WI38 (cell line): Measurements from ENCODE around the gene SRP68.
A peak's percentile ranks its signal among the peaks of the same experiment; 100 is the strongest.

ENCODE experiments used
- H3K4me3 ChIP-seq: 2 replicates; pipeline ENCODE4 v1.5.1; 2011; ENCODE audit warnings: low read depth, mild to moderate bottlenecking, control low read depth, low read length
- CTCF ChIP-seq: IDR thresholded peaks from 2 replicates; pipeline ENCODE4 v1.5.1; 2012; ENCODE audit warnings: low read depth, mild to moderate bottlenecking, control low read depth, low read length

Gene SRP68

DNA sequence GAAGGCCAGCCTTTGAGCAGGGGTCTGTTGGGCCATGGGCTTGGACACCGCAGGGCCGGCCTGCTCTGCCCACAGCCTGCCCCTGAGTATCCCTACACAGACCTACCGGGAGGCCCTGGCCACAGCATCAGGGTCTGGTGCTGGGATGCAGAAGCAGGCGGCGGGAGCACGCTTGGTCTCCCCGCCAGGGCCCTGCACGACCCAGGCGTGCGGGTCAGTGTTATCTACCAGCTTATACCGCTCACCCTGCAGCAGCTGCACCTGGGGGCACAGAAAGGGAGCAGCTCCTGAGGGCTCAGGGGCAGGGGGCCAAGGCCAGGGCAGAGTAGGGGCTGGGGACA is 54.0 kb downstream of the SRP68 start:
- no peak overlapping the region for H3K4me3 ChIP-seq
- TF ChIP-seq CTCF: no peak

DNA sequence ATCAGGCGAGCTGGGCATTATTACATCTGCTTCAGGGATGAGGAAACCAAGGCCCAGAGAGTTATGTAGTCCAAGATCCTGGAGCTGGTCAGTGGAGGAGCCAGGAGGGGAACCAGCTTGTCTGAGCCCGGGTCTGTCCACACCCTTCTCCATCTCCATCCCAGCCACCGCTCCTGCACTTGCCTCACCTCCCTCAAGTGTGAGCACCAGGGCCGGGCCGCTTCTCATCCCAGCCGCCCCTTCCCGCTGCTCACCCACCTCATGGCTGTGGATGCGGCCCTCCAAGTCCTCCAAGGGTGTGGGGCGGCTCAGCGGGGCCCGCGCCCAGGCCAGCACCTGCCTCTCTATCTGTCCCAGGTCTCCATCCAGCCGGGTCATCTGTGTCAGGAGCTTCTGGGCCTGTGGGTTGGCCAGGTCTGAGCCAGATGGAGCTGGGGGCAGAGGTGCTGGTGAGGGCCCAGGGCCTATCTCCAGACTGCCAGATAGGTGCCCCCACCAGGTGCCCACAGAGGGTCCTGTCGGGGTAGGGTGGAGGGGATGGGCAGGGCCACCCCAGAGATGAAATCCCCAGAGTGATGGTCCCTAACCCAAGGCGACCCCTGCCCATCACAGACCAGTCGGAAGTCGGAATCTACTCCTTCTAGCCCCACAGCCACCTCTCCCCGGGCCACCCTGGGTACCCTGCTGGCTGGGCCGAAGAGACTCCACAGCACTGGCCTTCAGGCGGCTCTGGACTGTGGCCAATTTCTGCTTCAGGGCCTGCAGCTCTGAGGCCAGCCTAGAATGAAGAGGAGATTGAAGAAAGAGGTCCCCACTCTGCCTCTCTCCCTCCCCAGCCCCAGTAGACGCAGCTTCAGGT is 54.6 kb downstream of the SRP68 start:
- TF ChIP-seq CTCF: no peak
- H3K4me3 ChIP-seq: no peak overlapping the region

DNA sequence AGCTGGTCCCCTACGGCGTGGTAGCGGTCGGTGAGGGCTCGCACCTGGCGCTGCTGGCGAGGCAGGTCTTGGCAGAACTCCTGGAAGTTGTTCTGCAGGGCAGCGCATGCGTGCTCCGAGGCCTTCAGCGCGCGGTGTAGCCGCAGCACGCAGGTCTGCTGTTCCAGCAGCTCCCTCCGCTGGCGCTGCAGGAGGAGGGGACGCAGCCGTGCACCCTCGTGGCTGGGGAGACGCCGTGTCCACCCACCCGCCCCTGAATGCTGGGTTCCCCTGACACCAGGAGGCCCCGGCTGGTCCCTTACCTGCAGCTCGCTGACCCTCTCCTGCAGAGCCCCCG is 57.4 kb downstream of the SRP68 start:
- TF ChIP-seq CTCF: no peak
- H3K4me3 ChIP-seq: no peak overlapping the region

DNA sequence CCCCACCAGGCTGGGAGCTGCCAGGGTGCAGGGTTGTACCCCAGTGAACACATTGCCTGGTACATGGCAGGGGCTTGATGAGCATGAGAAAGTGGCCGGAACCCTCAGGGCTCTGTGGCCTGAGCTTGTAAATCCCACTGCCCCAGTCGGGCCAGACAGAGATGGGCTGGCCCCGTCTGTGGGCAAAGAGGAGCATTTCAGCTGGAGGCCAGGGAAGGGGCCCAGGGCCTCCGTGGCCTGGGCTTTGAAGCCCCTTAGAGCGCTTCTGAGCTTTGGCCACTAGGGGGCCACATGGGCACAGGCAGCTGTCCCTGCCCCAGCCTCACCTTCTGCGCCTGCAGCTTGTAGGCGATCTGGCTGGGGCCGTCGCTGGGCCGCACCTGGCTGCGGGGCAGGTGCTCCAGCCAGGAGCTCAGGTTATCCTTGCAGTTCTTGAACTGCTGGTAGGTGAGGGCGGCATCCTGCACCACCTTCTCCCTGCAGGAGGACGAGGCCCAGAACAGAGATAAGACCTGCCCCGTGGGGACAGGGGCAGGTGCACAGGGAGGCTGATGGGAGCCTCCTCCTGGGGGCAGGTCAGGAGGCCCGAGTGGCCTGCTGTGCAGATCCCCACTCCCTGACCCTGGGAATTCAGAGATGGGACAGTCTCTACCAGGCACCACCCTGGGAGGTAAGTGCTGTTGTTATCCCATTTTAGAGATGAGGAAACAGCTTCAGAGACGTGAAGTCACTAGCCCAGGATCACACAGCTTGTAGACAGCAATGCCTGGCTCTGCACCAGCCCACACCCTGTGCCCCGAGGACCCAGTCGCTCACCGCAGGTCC is 58.0 kb downstream of the SRP68 start:
- TF ChIP-seq CTCF: peak; percentile 97

GRCh38 chr17:76013377-76013932 is 58.9 kb downstream of the SRP68 start:
- TF ChIP-seq CTCF: no peak
- H3K4me3 ChIP-seq: no peak overlapping the region

More for the DNA sequence above, 58.0 kb downstream of the SRP68 start:
- no peak overlapping the region for H3K4me3 ChIP-seq

DNA sequence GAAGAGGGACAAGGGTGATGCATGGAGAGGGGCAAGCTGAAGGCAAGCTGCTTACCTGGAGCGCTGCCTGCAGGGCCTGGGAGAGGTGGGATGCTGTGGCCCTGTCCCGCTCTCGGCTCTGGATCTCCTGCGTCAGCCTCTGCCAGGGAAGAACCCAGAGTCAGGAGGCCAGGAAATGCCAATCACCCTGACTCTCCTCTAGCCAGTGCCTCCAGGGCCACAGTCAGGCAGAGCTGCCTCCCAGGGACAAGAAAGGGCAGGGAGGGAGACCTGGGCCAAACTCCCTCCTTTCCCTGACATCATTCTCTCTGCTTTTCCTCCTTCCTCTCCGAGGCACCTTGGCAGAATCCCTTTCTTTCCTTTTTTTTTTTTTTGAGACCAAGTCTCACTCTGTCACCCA is 60.4 kb downstream of the SRP68 start:
- H3K4me3 ChIP-seq: no peak overlapping the region
- TF ChIP-seq CTCF: no peak
